Muscle of back (tissue), 11 donors: ENCODE results near the gene CDK15. TPM values are rescaled to one million over a fixed set of nuclear protein-coding genes. Genes with fewer than 3 reads are reported as not detected.
"Not testable (repeated sequence)": the region's sequence is repeated elsewhere in the genome, so short reads cannot be mapped to it uniquely, and the experiment has no call there.

ENCODE experiments used
- DNase-seq, 3 donors: peaks; one replicate each; pipeline versions ENCODE4 v3.0.0 to v3.0.0-alpha.2; 2013
- polyA plus RNA-seq, 10 donors: library from polyadenylated mRNA; unstranded; fragments of 120-200 nt; gene quantifications; one replicate each; pipeline ENCODE4 v1.2.1, GENCODE V29; 2013; ENCODE audit not compliant: insufficient read length in 10 of 10

Gene CDK15
- polyA plus RNA-seq, 10 donors = 0.67 to 2.7 (median 1.2) TPM

GRCh38 chr2:201828220-201828619 lies 21.9 kb downstream of the CDK15 start:
- no peak for DNase-seq

- no peak for DNase-seq
Measured at GRCh38 chr2:201830666-201831065, 24.3 kb downstream of the CDK15 start.

- peak in 1 of 3 donors; percentile 89 for DNase-seq
Measured at GRCh38 chr2:201831469-201831868, 25.1 kb downstream of the CDK15 start.

- DNase-seq = no peak
Measured at GRCh38 chr2:201833781-201834180, 27.4 kb downstream of the CDK15 start.

- DNase-seq = no peak
Measured at GRCh38 chr2:201835066-201835465, 28.7 kb downstream of the CDK15 start.

- DNase-seq = no peak
Measured at GRCh38 chr2:201837391-201837790, 31.1 kb downstream of the CDK15 start.

GRCh38 chr2:201837824-201838431 lies 31.6 kb downstream of the CDK15 start:
- DNase-seq = no peak

GRCh38 chr2:201839727-201840126 lies 33.4 kb downstream of the CDK15 start:
- no peak for DNase-seq

GRCh38 chr2:201840726-201841125 lies 34.4 kb downstream of the CDK15 start:
- DNase-seq = no peak

GRCh38 chr2:201842131-201842860 lies 36.0 kb downstream of the CDK15 start:
- no peak for DNase-seq

- not testable (repeated sequence) for DNase-seq
Measured at GRCh38 chr2:201844922-201845321, 38.6 kb downstream of the CDK15 start.

GRCh38 chr2:201847481-201847880 lies 41.1 kb downstream of the CDK15 start:
- DNase-seq = no peak

- DNase-seq = no peak
Measured at GRCh38 chr2:201852462-201852861, 46.1 kb downstream of the CDK15 start.

- no peak for DNase-seq
Measured at GRCh38 chr2:201852878-201853415, 46.6 kb downstream of the CDK15 start.

- DNase-seq = peak in 1 of 3 donors; percentile 96
Measured at GRCh38 chr2:201854221-201854801, 48.0 kb downstream of the CDK15 start.

GRCh38 chr2:201854841-201855240 lies 48.5 kb downstream of the CDK15 start:
- DNase-seq = peak in 1 of 3 donors; percentile 64

- no peak for DNase-seq
Measured at GRCh38 chr2:201855356-201855755, 49.0 kb downstream of the CDK15 start.

GRCh38 chr2:201857326-201857725 lies 51.0 kb downstream of the CDK15 start:
- no peak for DNase-seq

GRCh38 chr2:201858281-201859184 lies 52.2 kb downstream of the CDK15 start:
- DNase-seq = peak in 2 of 3 donors; percentile 40 to 82

GRCh38 chr2:201859949-201860348 lies 53.6 kb downstream of the CDK15 start:
- peak in 1 of 3 donors; percentile 53 for DNase-seq

GRCh38 chr2:201860636-201861066 lies 54.3 kb downstream of the CDK15 start:
- DNase-seq = peak; percentile 77 to 89 (median 81)

- no peak for DNase-seq
Measured at GRCh38 chr2:201862843-201863242, 56.5 kb downstream of the CDK15 start.
